ENCODE measurements around the gene PHC2. TPM values are rescaled to one million over a fixed set of nuclear protein-coding genes. Genes with fewer than 3 reads are reported as not detected.

PHC2 gene
- total RNA-seq, 1 experiment from 2014 or later, result 176 TPM

DNA sequence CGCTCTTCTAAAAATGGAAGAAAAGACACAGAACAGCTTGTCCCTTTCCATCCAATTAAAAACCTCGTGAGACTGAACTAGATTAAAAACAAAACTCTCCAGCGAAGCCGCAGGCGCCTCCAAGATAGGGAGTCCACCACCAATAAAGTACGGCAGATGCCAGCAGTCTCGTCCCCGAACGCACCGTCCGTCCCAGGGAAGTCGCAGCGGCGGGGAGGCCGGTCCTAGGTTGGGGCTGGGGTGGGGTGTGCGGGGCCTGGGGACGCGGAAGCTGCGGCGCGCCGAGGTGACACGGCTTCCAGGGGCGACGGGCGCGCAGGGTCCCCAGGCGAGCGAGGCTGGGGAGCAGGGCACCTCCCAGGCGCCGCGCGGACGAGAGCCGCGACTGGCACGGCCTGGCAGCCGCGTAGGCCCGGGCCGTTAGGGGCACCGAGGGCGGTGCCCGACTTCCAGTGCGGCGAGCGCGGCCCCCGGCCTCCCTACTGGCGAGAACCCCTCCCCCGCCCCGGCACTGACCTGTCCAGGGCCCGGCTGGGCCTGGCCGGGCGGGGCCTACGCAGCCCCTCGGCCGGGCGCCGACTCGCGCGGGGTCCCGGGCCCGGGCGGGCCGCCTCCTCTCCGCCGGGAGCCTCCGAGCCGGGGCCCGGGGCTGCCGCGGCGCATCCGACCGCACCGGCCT, 81.7 kb downstream of the PHC2 start:
- intact Hi-C loops (cut with micrococcal nuclease), result loop anchor here (10.0 kb wide), 1 partner anchor 224 kb away; no protein-coding TSS in a partner anchor
- peak overlapping the region; percentile 69 to 81 for H3K4me3 ChIP-seq (replicated peaks in 1 of 2; ENCODE audit: low read depth in 1 of 2, low read length in 2 of 2)
- no TSS peak for BruUV-seq (replicated peaks)
- peaks cover 53% of the 10 kb centered on the region for H3K79me2 ChIP-seq (ENCODE audit: insufficient read depth, low read length)
- ATAC-seq, result peak; percentile 55
- H2AFZ ChIP-seq (ENCODE audit: low read depth, low read length, poor library complexity, severe bottlenecking), result no peak overlapping the region
- no peaks in the 10 kb centered on the region for H4K20me1 ChIP-seq (ENCODE audit: insufficient read depth)
- no peaks in the 10 kb centered on the region for H3K9me2 ChIP-seq (ENCODE audit: insufficient read depth)
- CTCF ChIA-PET, result interaction anchor here (1.1 kb wide), 1 partner anchor 53 kb away, joined by 3 read pairs; no protein-coding TSS in a partner anchor
- H3K9ac ChIP-seq (ENCODE audit: low read length), result peak overlapping the region; percentile 76
- peak overlapping the region; percentile 90 for H3K4me2 ChIP-seq (ENCODE audit: low read length)
- DNase-seq (ENCODE audit: low read depth, low spot score), result no peak
- POLR2A ChIA-PET, result interaction anchor here (1.0 kb wide), 1 partner anchor 40 kb away, joined by 3 read pairs; no protein-coding TSS in a partner anchor
- RAD21 ChIA-PET (ENCODE audit: low non-redundant PET in 1 of 2, low total read pairs in 2 of 2, uncharacterized antibody in 2 of 2, unreplicated experiment in 2 of 2), result interaction anchor here in 1 of 2 experiments (0.6 kb wide), 1 partner anchor 27 kb away, joined by 5 read pairs; no protein-coding TSS in a partner anchor
- H3K27ac ChIP-seq (ENCODE audit: low read depth, low read length), result peak overlapping the region; percentile 85
- no peaks in the 10 kb centered on the region for H3K9me3 ChIP-seq (ENCODE audit: control insufficient read depth in 1 of 2, insufficient read depth in 1 of 2, low read depth in 1 of 2, low read length in 2 of 2)
- no peaks in the 10 kb centered on the region for H3K27me3 ChIP-seq (ENCODE audit: insufficient read depth, low read length)
- TF ChIP-seq POLR2AphosphoS5 (IDR thresholded peaks at IDR 0.05; ENCODE audit: low read depth, low read length) (peak; percentile 26; the same call in 1 of the 2 replicates), ZFX (IDR thresholded peaks at IDR 0.05) (peak; percentile 95), ELF1 (IDR thresholded peaks at IDR 0.05; ENCODE audit: borderline replicate concordance, low read depth) (no peak), EZH2phosphoT487 (IDR thresholded peaks at IDR 0.05; ENCODE audit: borderline replicate concordance) (no peak), EGR1 (IDR thresholded peaks at IDR 0.05; ENCODE audit: low read depth) (no peak), FOSL1 (IDR thresholded peaks at IDR 0.05; ENCODE audit: low read depth) (no peak), CEBPB (IDR thresholded peaks at IDR 0.05; ENCODE audit: low read depth) (no peak), EZH2 (IDR thresholded peaks at IDR 0.05) (no peak), SP1 (IDR thresholded peaks at IDR 0.05; ENCODE audit: low read depth) (no peak), CBX3 (IDR thresholded peaks at IDR 0.05; ENCODE audit: low read depth) (no peak), ZNF274 (IDR thresholded peaks at IDR 0.05; ENCODE audit: low read depth, low read length) (no peak)
- TF ChIP-seq, protein P1, sequence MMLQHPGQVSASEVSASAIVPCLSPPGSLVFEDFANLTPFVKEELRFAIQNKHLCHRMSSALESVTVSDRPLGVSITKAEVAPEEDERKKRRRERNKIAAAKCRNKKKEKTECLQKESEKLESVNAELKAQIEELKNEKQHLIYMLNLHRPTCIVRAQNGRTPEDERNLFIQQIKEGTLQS (IDR thresholded peaks at IDR 0.05), result no peak
- TF ChIP-seq, protein P2, sequence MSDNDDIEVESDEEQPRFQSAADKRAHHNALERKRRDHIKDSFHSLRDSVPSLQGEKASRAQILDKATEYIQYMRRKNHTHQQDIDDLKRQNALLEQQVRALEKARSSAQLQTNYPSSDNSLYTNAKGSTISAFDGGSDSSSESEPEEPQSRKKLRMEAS (IDR thresholded peaks at IDR 0.05), result no peak
- peaks cover 25 to 50% of the 10 kb centered on the region in 2 experiments for H3K4me1 ChIP-seq (ENCODE audit: control insufficient read depth in 1 of 2, insufficient read depth in 2 of 2, low read length in 2 of 2)
- peaks cover 10 to 22% of the 10 kb centered on the region in 2 experiments for H3K36me3 ChIP-seq (ENCODE audit: control insufficient read depth in 1 of 2, insufficient read depth in 2 of 2, low read length in 2 of 2)

Measured in HCT116 (cell line).